SK-N-SH (cell line): ENCODE data around the gene PNPLA5. TPM values are rescaled to one million over a fixed set of nuclear protein-coding genes. Genes with fewer than 3 reads are reported as not detected.

Source experiments
- CTCF ChIA-PET: fragments of 300-600, 350-600 bp; formaldehyde crosslinking; extraction: SDS; loops from one replicate; lab custom pipeline; 2021; lab: Yijun Ruan, JAX
- POLR2A ChIA-PET: fragments of 350-600 bp; sonication (Branson Sonifier 250); formaldehyde crosslinking; extraction: SDS; loops from one replicate; lab custom pipeline; 2020; ENCODE audit warnings: antibody characterized with exemption, inconsistent platforms; lab: Yijun Ruan, JAX
- DNase-seq: peaks from one replicate; pipeline ENCODE4 v3.0.0; 2012
- H2AFZ ChIP-seq: fragments of 200-600 bp; sonication (generic); 2 replicates; pipeline ENCODE4 v1.8.1; 2016; ENCODE audit warnings: antibody characterized with exemption, mild to moderate bottlenecking, low read depth
- H3F3A ChIP-seq: fragments of 200-600 bp; sonication (generic); replicated peaks from 2 replicates; pipeline ENCODE3; 2016; ENCODE audit warnings: antibody characterized with exemption, mild to moderate bottlenecking; ENCODE audit not compliant: insufficient read depth
- H3K27ac ChIP-seq, 2 experiments: fragments of 200-500 bp in 1 of 2; fragments of 200-600 bp in 1 of 2; sonication (Bioruptor generic) in 1 of 2; sonication (generic), shearing (Covaris generic) in 1 of 2; 2 replicates each; pipeline versions ENCODE4 v1.5.1 to v1.6.1; 2014 to 2016; ENCODE audit warnings: low read depth in 2 of 2, inconsistent platforms in 1 of 2, low read length in 1 of 2, mild to moderate bottlenecking in 1 of 2, mixed read lengths in 1 of 2
- H3K27me3 ChIP-seq: fragments of 200-600 bp; sonication (generic), shearing (Covaris generic); 2 replicates; pipeline ENCODE4 v1.6.1; 2016; ENCODE audit warnings: mixed run types; ENCODE audit not compliant: insufficient read depth
- H3K36me3 ChIP-seq, 2 experiments: fragments of 200-500 bp in 1 of 2; fragments of 200-600 bp in 1 of 2; sonication (Bioruptor generic) in 1 of 2; sonication (generic) in 1 of 2; replicated peaks in 1 of 2; 2 replicates each; pipeline versions ENCODE3 to v1.5.1; 2014 to 2016; ENCODE audit warnings: low read length in 1 of 2, mild to moderate bottlenecking in 1 of 2; ENCODE audit not compliant: insufficient read depth in 2 of 2, control insufficient read depth in 1 of 2
- H3K4me1 ChIP-seq, 2 experiments: fragments of 200-500 bp in 1 of 2; fragments of 200-600 bp in 1 of 2; sonication (Bioruptor generic) in 1 of 2; sonication (generic), shearing (Covaris generic) in 1 of 2; 2 replicates each; pipeline versions ENCODE4 v1.5.1 to v1.6.1; 2014 to 2016; ENCODE audit warnings: low read depth in 1 of 2, low read length in 1 of 2, mixed run types in 1 of 2; ENCODE audit not compliant: insufficient read depth in 2 of 2, control insufficient read depth in 1 of 2
- H3K4me2 ChIP-seq: fragments of 200-600 bp; sonication (generic), shearing (Covaris generic); 2 replicates; pipeline ENCODE4 v1.6.1; 2017; ENCODE audit warnings: mixed run types
- H3K4me3 ChIP-seq, 2 experiments: fragments of 200-500 bp in 1 of 2; fragments of 200-600 bp in 1 of 2; sonication (Bioruptor generic) in 1 of 2; sonication (generic), shearing (Covaris generic) in 1 of 2; 2 replicates each; pipeline versions ENCODE4 v1.5.1 to v1.8.1; 2014 to 2016; ENCODE audit warnings: low read depth in 2 of 2, inconsistent platforms in 1 of 2, low read length in 1 of 2, mild to moderate bottlenecking in 1 of 2, mixed read lengths in 1 of 2, moderate library complexity in 1 of 2
- H3K79me2 ChIP-seq: fragments of 200-600 bp; sonication (generic); 2 replicates; pipeline ENCODE4 v1.8.1; 2017; ENCODE audit warnings: mild to moderate bottlenecking; ENCODE audit not compliant: insufficient read depth
- H3K9ac ChIP-seq: fragments of 200-600 bp; sonication (generic); 2 replicates; pipeline ENCODE4 v1.6.1; 2017; ENCODE audit warnings: mixed run types
- H3K9me2 ChIP-seq: fragments of 200-600 bp; sonication (generic); 2 replicates; pipeline ENCODE4 v1.6.1; 2017; ENCODE audit warnings: mixed run types
- H3K9me3 ChIP-seq: fragments of 200-600 bp; sonication (generic); 2 replicates; pipeline ENCODE4 v1.6.1; 2017; ENCODE audit warnings: mixed run types, mild to moderate bottlenecking, moderate library complexity
- H4K20me1 ChIP-seq: fragments of 200-600 bp; sonication (generic); 2 replicates; pipeline ENCODE4 v1.6.1; 2017; ENCODE audit warnings: mild to moderate bottlenecking, mixed run types; ENCODE audit not compliant: insufficient read depth
- CTCF ChIP-seq: fragments of 200-600 bp; sonication (generic); IDR thresholded peaks from 2 replicates; pipeline ENCODE4 v1.6.1; 2017; ENCODE audit warnings: antibody characterized with exemption, mild to moderate bottlenecking, moderate library complexity
- FOXM1 ChIP-seq: IDR thresholded peaks from 2 replicates; pipeline ENCODE4 v1.4.0; 2012; ENCODE audit warnings: low read depth, mild to moderate bottlenecking
- GABPA ChIP-seq: IDR thresholded peaks from 2 replicates; pipeline ENCODE4 v1.4.0; 2012; ENCODE audit warnings: low read depth, mild to moderate bottlenecking
- GATA2 ChIP-seq: sonication (generic); formaldehyde crosslinking; IDR thresholded peaks from 2 replicates; pipeline ENCODE4 v1.5.0; 2020; ENCODE audit warnings: mild to moderate bottlenecking, missing genetic modification reagents
- MAX ChIP-seq: IDR thresholded peaks from 2 replicates; pipeline ENCODE4 v1.4.0; 2012; ENCODE audit warnings: low read depth
- MXI1 ChIP-seq: IDR thresholded peaks from 2 replicates; pipeline ENCODE4 v1.6.1; 2012; ENCODE audit warnings: mild to moderate bottlenecking, low read depth, low read length, improper control_type of control experiment
- NRF1 ChIP-seq: IDR thresholded peaks from 2 replicates; pipeline ENCODE4 v1.6.1; 2012; ENCODE audit warnings: low read depth, mild to moderate bottlenecking, low read length
- PBX3 ChIP-seq: IDR thresholded peaks from 2 replicates; pipeline ENCODE4; 2012
- POLR2AphosphoS5 ChIP-seq: IDR thresholded peaks from 2 replicates; pipeline ENCODE4 v1.6.1; 2012; ENCODE audit warnings: low read depth, low read length
- RCOR1 ChIP-seq: fragments of 150-350 bp; IDR thresholded peaks from 2 replicates; pipeline ENCODE4 v1.6.1; 2017; ENCODE audit warnings: antibody characterized with exemption, low read length
- REST ChIP-seq: IDR thresholded peaks from 2 replicates; pipeline ENCODE4 v1.6.1; 2012; ENCODE audit warnings: mild to moderate bottlenecking, low read depth, low read length, moderate library complexity
- SIN3A ChIP-seq: IDR thresholded peaks from 2 replicates; pipeline ENCODE4 v1.6.1; 2012; ENCODE audit warnings: low read depth, mild to moderate bottlenecking, low read length, moderate library complexity, borderline replicate concordance
- USF1 ChIP-seq: IDR thresholded peaks from 2 replicates; pipeline ENCODE4 v1.4.0; 2012; ENCODE audit warnings: low read depth, borderline replicate concordance
- USF2 ChIP-seq: fragments of 150-350 bp; IDR thresholded peaks from 2 replicates; pipeline ENCODE4 v1.6.1; 2017; ENCODE audit warnings: antibody characterized with exemption, low read length, low read depth, borderline replicate concordance
- YY1 ChIP-seq: IDR thresholded peaks from 2 replicates; pipeline ENCODE4 v1.4.0; 2012; ENCODE audit warnings: low read depth, mild to moderate bottlenecking
- WGBS: methylation state at CpG from one replicate; pipeline ENCODE4 v1.1.6; 2017; ENCODE audit warnings: low lambda C conversion rate; 5-methylcytosine and 5-hydroxymethylcytosine counted together
- polyA plus RNA-seq, 3 experiments: library from polyadenylated mRNA; depleted of rRNA; stranded (reverse); fragments of >200 nt; gene quantifications; 2 replicates each; pipeline ENCODE4 v1.2.3, GENCODE V29; 2012

The PNPLA5 gene
- polyA plus RNA-seq, 1 of the 3 experiments (the other 2 are of a cell fraction), result not detected

- ChIA-PET CTCF (interaction anchor here (0.9 kb wide), 1 partner anchor 33 kb away, joined by 5 read pairs; no protein-coding TSS in a partner anchor), POLR2A (no interaction called here)
- WGBS, result 86% methylated on average over 3 of the region's 3 CpGs
- H3K27ac ChIP-seq, result no peak overlapping the region
- no peak overlapping the region for H3K4me3 ChIP-seq
- no peak overlapping the region for H2AFZ ChIP-seq
- TF ChIP-seq YY1 (no peak), CTCF (no peak), NRF1 (no peak), GATA2 (no peak)
- H4K20me1 ChIP-seq, result no peaks in the 10 kb centered on the region
- no peaks in the 10 kb centered on the region for H3K9me3 ChIP-seq
- H3K4me2 ChIP-seq, result no peak overlapping the region
- H3K4me1 ChIP-seq, result peaks cover 0 to 25% of the 10 kb centered on the region in 2 experiments; a peak in 1 of 4 replicates
- no peaks in the 10 kb centered on the region for H3K9me2 ChIP-seq
- no peaks in the 10 kb centered on the region for H3F3A ChIP-seq
- DNase-seq, result no peak
- H3K79me2 ChIP-seq, result no peaks in the 10 kb centered on the region
- H3K27me3 ChIP-seq, result no peaks in the 10 kb centered on the region
- H3K36me3 ChIP-seq, result no peaks in the 10 kb centered on the region
- H3K9ac ChIP-seq, result no peak overlapping the region
Observed at GRCh38 chr22:43851979-43852307, 39.9 kb downstream of the PNPLA5 start.

GRCh38 chr22:43851058-43851978 is 40.5 kb downstream of the PNPLA5 start:
- H3F3A ChIP-seq, result no peaks in the 10 kb centered on the region
- POLR2A ChIA-PET, result no interaction called here
- no peak overlapping the region for H3K27ac ChIP-seq
- no peaks in the 10 kb centered on the region for H3K79me2 ChIP-seq
- no peak overlapping the region for H3K4me2 ChIP-seq
- H4K20me1 ChIP-seq, result no peaks in the 10 kb centered on the region
- DNase-seq, result no peak
- H2AFZ ChIP-seq, result no peak overlapping the region
- CTCF ChIA-PET, result interaction anchor here (0.9 kb wide), 1 partner anchor 34 kb away, joined by 5 read pairs; no protein-coding TSS in a partner anchor
- no peaks in the 10 kb centered on the region for H3K27me3 ChIP-seq
- no peaks in the 10 kb centered on the region for H3K9me3 ChIP-seq
- H3K9ac ChIP-seq, result no peak overlapping the region
- WGBS, result 72% methylated on average over 11 of the region's 13 CpGs
- H3K36me3 ChIP-seq, result no peaks in the 10 kb centered on the region
- peaks cover 0 to 26% of the 10 kb centered on the region in 2 experiments; a peak in 1 of 4 replicates for H3K4me1 ChIP-seq
- H3K9me2 ChIP-seq, result no peaks in the 10 kb centered on the region
- no peak overlapping the region for H3K4me3 ChIP-seq
- TF ChIP-seq SIN3A, result no peak
- TF ChIP-seq RCOR1, result no peak
- no peak for TF ChIP-seq MAX
- no peak for TF ChIP-seq FOXM1
- TF ChIP-seq REST, result no peak
- no peak for TF ChIP-seq USF2
- no peak for TF ChIP-seq GABPA
- no peak for TF ChIP-seq USF1
- TF ChIP-seq MXI1, result no peak
- no peak for TF ChIP-seq PBX3
- TF ChIP-seq POLR2AphosphoS5, result no peak
